H9 (cell line): ENCODE measurements around the gene ZNF488. TPM values are rescaled to one million over a fixed set of nuclear protein-coding genes. Genes with fewer than 3 reads are reported as not detected.

Experiments
- DNase-seq: peaks from one replicate; pipeline ENCODE4 v3.0.0-alpha.2; 2017
- H2AFZ ChIP-seq: one replicate; pipeline ENCODE4 v1.6.1; 2013; ENCODE audit warnings: mild to moderate bottlenecking, low read length, control low read depth, moderate library complexity
- H2AK5ac ChIP-seq: 2 replicates; pipeline ENCODE4 v1.6.1; 2013; ENCODE audit warnings: low read length, control low read depth, mixed read lengths; ENCODE audit not compliant: insufficient read length
- H2BK120ac ChIP-seq: one replicate; pipeline ENCODE4 v1.6.1; 2013; ENCODE audit warnings: low read depth, mild to moderate bottlenecking, low read length, control low read depth, inconsistent platforms; ENCODE audit not compliant: poor library complexity, severe bottlenecking
- H2BK12ac ChIP-seq: 2 replicates; pipeline ENCODE4 v1.6.1; 2013; ENCODE audit warnings: low read length, control low read depth, mixed read lengths, low read depth; ENCODE audit not compliant: insufficient read length
- H2BK15ac ChIP-seq: 2 replicates; pipeline ENCODE4 v1.6.1; 2013; ENCODE audit warnings: low read depth, low read length, control low read depth
- H2BK20ac ChIP-seq: one replicate; pipeline ENCODE4 v1.6.1; 2013; ENCODE audit warnings: low read depth, mild to moderate bottlenecking, low read length, control low read depth, inconsistent platforms; ENCODE audit not compliant: poor library complexity, severe bottlenecking
- H2BK5ac ChIP-seq: 2 replicates; pipeline ENCODE4 v1.6.1; 2013; ENCODE audit warnings: low read length, control low read depth, mixed read lengths; ENCODE audit not compliant: insufficient read length
- H3K14ac ChIP-seq: 2 replicates; pipeline ENCODE4 v1.6.1; 2013; ENCODE audit warnings: low read length, control low read depth; ENCODE audit not compliant: insufficient read depth
- H3K18ac ChIP-seq: 2 replicates; pipeline ENCODE4 v1.6.1; 2013; ENCODE audit warnings: low read depth, mild to moderate bottlenecking, mixed read lengths, low read length, control low read depth; ENCODE audit not compliant: insufficient read length
- H3K23ac ChIP-seq: 2 replicates; pipeline ENCODE4 v1.6.1; 2013; ENCODE audit warnings: low read length, control low read depth, mixed read lengths, low read depth; ENCODE audit not compliant: insufficient read length
- H3K23me2 ChIP-seq: 2 replicates; pipeline ENCODE4 v1.6.1; 2013; ENCODE audit warnings: low read depth, mild to moderate bottlenecking, mixed read lengths, low read length, control low read depth; ENCODE audit not compliant: insufficient read length, poor library complexity, severe bottlenecking
- H3K27ac ChIP-seq: 2 replicates; pipeline ENCODE4 v1.5.1; 2013; ENCODE audit warnings: low read length, control low read depth, mixed read lengths, low read depth; ENCODE audit not compliant: insufficient read length
- H3K27me3 ChIP-seq: 2 replicates; pipeline ENCODE4 v1.6.1; 2013; ENCODE audit warnings: low read length, control low read depth, inconsistent platforms; ENCODE audit not compliant: insufficient read depth
- H3K4ac ChIP-seq: 2 replicates; pipeline ENCODE4 v1.6.1; 2013; ENCODE audit warnings: low read depth, mild to moderate bottlenecking, control low read depth, inconsistent platforms, low read length, moderate library complexity
- H3K4me1 ChIP-seq: 2 replicates; pipeline ENCODE4 v1.6.1; 2013; ENCODE audit warnings: low read length, control low read depth, inconsistent platforms; ENCODE audit not compliant: insufficient read depth
- H3K4me2 ChIP-seq: 2 replicates; pipeline ENCODE4 v1.6.1; 2013; ENCODE audit warnings: low read length, control low read depth, mixed read lengths; ENCODE audit not compliant: insufficient read length, insufficient read depth
- H3K56ac ChIP-seq: 2 replicates; pipeline ENCODE4 v1.6.1; 2013; ENCODE audit warnings: low read depth, mild to moderate bottlenecking, mixed read lengths, low read length, control low read depth; ENCODE audit not compliant: insufficient read length
- H3K79me1 ChIP-seq: 2 replicates; pipeline ENCODE4 v1.6.1; 2013; ENCODE audit warnings: low read depth, mild to moderate bottlenecking, moderate library complexity, low read length, control low read depth, inconsistent platforms; ENCODE audit not compliant: insufficient read depth, poor library complexity, severe bottlenecking
- H3K79me2 ChIP-seq: 2 replicates; pipeline ENCODE4 v1.6.1; 2013; ENCODE audit warnings: low read length, control low read depth, inconsistent platforms; ENCODE audit not compliant: insufficient read depth
- H3K9ac ChIP-seq: 2 replicates; pipeline ENCODE4 v1.6.1; 2013; ENCODE audit warnings: low read length, control low read depth, mixed read lengths; ENCODE audit not compliant: insufficient read length; ENCODE audit errors: extremely low read depth
- H3K9me3 ChIP-seq: one replicate; pipeline ENCODE4 v1.6.1; 2013; ENCODE audit warnings: low read depth, low read length, inconsistent platforms; ENCODE audit not compliant: control insufficient read depth
- H3T11ph ChIP-seq: one replicate; pipeline ENCODE4 v1.6.1; 2013; ENCODE audit warnings: mild to moderate bottlenecking, low read length, control low read depth, inconsistent platforms
- H4K20me1 ChIP-seq: one replicate; pipeline ENCODE4 v1.6.1; 2013; ENCODE audit not compliant: control insufficient read depth, insufficient read length, insufficient read depth
- H4K5ac ChIP-seq: 2 replicates; pipeline ENCODE4 v1.6.1; 2013; ENCODE audit warnings: low read depth, mild to moderate bottlenecking, mixed read lengths, low read length, control low read depth; ENCODE audit not compliant: insufficient read length
- H4K8ac ChIP-seq: replicated peaks from 2 replicates; pipeline ENCODE4 v1.6.1; 2013; ENCODE audit warnings: low read length, control low read depth, mixed read lengths, low read depth; ENCODE audit not compliant: insufficient read length
- H4K91ac ChIP-seq: 2 replicates; pipeline ENCODE4 v1.6.1; 2013; ENCODE audit warnings: low read depth, mild to moderate bottlenecking, moderate library complexity, mixed read lengths, low read length, control low read depth; ENCODE audit not compliant: insufficient read length
- H3K27ac Mint-ChIP-seq, 3 experiments: 2 replicates in 2 of 3; 3 replicates in 1 of 3; pipeline ENCODE4 v1.8.0; 2020 to 2021; ENCODE audit warnings: mixed read lengths in 3 of 3, mild to moderate bottlenecking in 1 of 3, moderate library complexity in 1 of 3
- H3K27me3 Mint-ChIP-seq: 2 replicates; pipeline ENCODE4 v1.8.0; 2021; ENCODE audit warnings: low read depth, mild to moderate bottlenecking, moderate library complexity, mixed read lengths
- H3K36me3 Mint-ChIP-seq, 3 experiments: 2 replicates in 2 of 3; 3 replicates in 1 of 3; pipeline ENCODE4 v1.8.0; 2020 to 2021; ENCODE audit warnings: low read depth in 3 of 3, mixed read lengths in 3 of 3; ENCODE audit not compliant: insufficient read depth in 1 of 3
- H3K4me1 Mint-ChIP-seq, 2 experiments: 2 replicates each; pipeline ENCODE4 v1.8.0; 2020; ENCODE audit warnings: mixed read lengths in 2 of 2
- H3K4me3 Mint-ChIP-seq, 2 experiments: 2 replicates in 1 of 2; 3 replicates in 1 of 2; pipeline ENCODE4 v1.8.0; 2020 to 2021; ENCODE audit warnings: mild to moderate bottlenecking in 2 of 2, mixed read lengths in 2 of 2, moderate library complexity in 1 of 2
- H3K9me3 Mint-ChIP-seq, 2 experiments: 2 replicates in 1 of 2; 3 replicates in 1 of 2; pipeline ENCODE4 v1.8.0; 2020; ENCODE audit warnings: mild to moderate bottlenecking in 2 of 2, mixed read lengths in 2 of 2, moderate library complexity in 1 of 2
- CTCF ChIP-seq: fragments of 200-600 bp; sonication (generic); conservative IDR thresholded peaks from 3 replicates; pipeline ENCODE4 v1.8.0; 2021; ENCODE audit warnings: antibody characterized with exemption, mild to moderate bottlenecking
- WGBS: extraction: QIAGEN DNeasy Blood & Tissue Kit; methylation state at CpG from one replicate; pipeline ENCODE4 v1.1.7; 2013; ENCODE audit warnings: missing lambda C conversion rate, low lambda C conversion rate, mixed read lengths; ENCODE audit not compliant: insufficient read length; ENCODE audit errors: extremely low coverage; 5-methylcytosine and 5-hydroxymethylcytosine counted together
- total RNA-seq: library from RNA; stranded (reverse); gene quantifications from 2 replicates; pipeline ENCODE4 v1.2.1, GENCODE V29; 2021

Gene ZNF488
- total RNA-seq, 1 experiment from 2014 or later: 2.9 TPM

- H3K23ac ChIP-seq: no peak overlapping the region
- peak; percentile 98 for TF ChIP-seq CTCF
- H3K4me3 Mint-ChIP-seq: no peak overlapping the region
- no peaks in the 10 kb centered on the region for H3K79me1 ChIP-seq
- WGBS: no CpG with 5 or more reads among the region's 5 CpGs
- H3K18ac ChIP-seq: no peak overlapping the region
- H2BK120ac ChIP-seq: no peak overlapping the region
- H3K27ac Mint-ChIP-seq: no peak overlapping the region
- no peak overlapping the region for H3T11ph ChIP-seq
- H3K23me2 ChIP-seq: no peaks in the 10 kb centered on the region
- H2BK5ac ChIP-seq: no peak overlapping the region
- no peaks in the 10 kb centered on the region; the same call in 1 of the 2 replicates for H3K4me1 ChIP-seq
- no peak overlapping the region for H2AFZ ChIP-seq
- no peak overlapping the region for H2BK15ac ChIP-seq
- DNase-seq: peak; percentile 76
- no peak overlapping the region for H3K56ac ChIP-seq
- no peak overlapping the region for H2BK20ac ChIP-seq
- no peaks in the 10 kb centered on the region for H3K36me3 Mint-ChIP-seq
- H4K8ac ChIP-seq: no peak overlapping the region
- no peak overlapping the region for H3K27ac ChIP-seq
- H3K27me3 ChIP-seq: no peaks in the 10 kb centered on the region
- no peak overlapping the region for H2AK5ac ChIP-seq
- H3K14ac ChIP-seq: no peak overlapping the region
- peaks cover 14 to 15% of the 10 kb centered on the region in 2 experiments for H3K4me1 Mint-ChIP-seq
- no peak overlapping the region for H4K91ac ChIP-seq
- no peak overlapping the region for H3K4me2 ChIP-seq
- H2BK12ac ChIP-seq: no peak overlapping the region
- H3K27me3 Mint-ChIP-seq: no peaks in the 10 kb centered on the region
- H3K9me3 Mint-ChIP-seq: no peaks in the 10 kb centered on the region
- H4K5ac ChIP-seq: no peak overlapping the region
- no peak overlapping the region for H3K9ac ChIP-seq
- no peaks in the 10 kb centered on the region for H3K9me3 ChIP-seq
- no peaks in the 10 kb centered on the region for H3K79me2 ChIP-seq
- H4K20me1 ChIP-seq: no peaks in the 10 kb centered on the region
- H3K4ac ChIP-seq: no peak overlapping the region
Measured at GRCh38 chr10:47340608-47341170, 43.4 kb downstream of the ZNF488 start.
